GM12878 (cell line): Measurements from ENCODE around the gene PAK5. TPM values are rescaled to one million over a fixed set of nuclear protein-coding genes. Genes with fewer than 3 reads are reported as not detected.

Experiments used
- ATAC-seq: fragments of 200-7000 bp; cut with Tn5 transposase; 3 replicates; pipeline ENCODE4 v1.9.1; 2020; ENCODE audit warnings: mild to moderate bottlenecking, moderate library complexity
- BruUV-seq: library from RNA; stranded (reverse); fragments of 400-500 nt; replicated peaks from 2 replicates; lab custom pipeline; 2021; lab: Mats Ljungman, UMichigan
- CTCF ChIA-PET: fragments of 300-600 bp; sonication (Branson Sonifier 250); formaldehyde crosslinking; extraction: SDS; loops from one replicate; lab custom pipeline; 2021; ENCODE audit warnings: inconsistent platforms; lab: Yijun Ruan, JAX
- POLR2A ChIA-PET: fragments of 350-600 bp; formaldehyde crosslinking; extraction: SDS; loops from one replicate; lab custom pipeline; 2021; ENCODE audit warnings: inconsistent platforms; lab: Charles Lee
- RAD21 ChIA-PET: fragments of 300-600 bp; sonication (Branson Sonifier 250); formaldehyde crosslinking; loops from one replicate; lab custom pipeline; 2023; ENCODE audit warnings: antibody characterized with exemption; ENCODE audit not compliant: unreplicated experiment; lab: Charles Lee
- SMC1A ChIA-PET: fragments of 300-600 bp; sonication (Branson Sonifier 250); formaldehyde crosslinking; loops from one replicate; lab custom pipeline; 2023; ENCODE audit not compliant: unreplicated experiment, uncharacterized antibody; lab: Charles Lee
- DNase-seq: peaks from one replicate; pipeline ENCODE4 v3.0.0-alpha.2; 2011; ENCODE audit warnings: low read depth, low spot score
- FAIRE-seq: peaks from 3 replicates; lab custom pipeline; 2011; peaks lifted over from hg19 to GRCh38; lab: Jason Lieb, UNC
- H2AFZ ChIP-seq: 2 replicates; pipeline ENCODE4 v1.6.0; 2011; ENCODE audit warnings: low read depth, low read length, control low read depth; ENCODE audit not compliant: control insufficient read depth
- H3K27ac ChIP-seq: 2 replicates; pipeline ENCODE4 v1.5.1; 2011; ENCODE audit warnings: control low read depth; ENCODE audit not compliant: control insufficient read depth, insufficient read depth
- H3K27me3 ChIP-seq, 2 experiments: replicated peaks in 1 of 2; 2 replicates each; pipeline versions ENCODE4 v1.6.0 to v1.6.1; 2011; ENCODE audit warnings: low read length in 1 of 2; ENCODE audit not compliant: control insufficient read depth in 2 of 2, insufficient read depth in 2 of 2
- H3K36me3 ChIP-seq, 2 experiments: 2 replicates each; pipeline ENCODE4 v1.5.1; 2011; ENCODE audit warnings: low read length in 1 of 2; ENCODE audit not compliant: control insufficient read depth in 2 of 2, insufficient read depth in 2 of 2
- H3K4me1 ChIP-seq: 2 replicates; pipeline ENCODE4 v1.6.1; 2011; ENCODE audit warnings: mild to moderate bottlenecking, low read length, moderate library complexity, mixed read lengths; ENCODE audit not compliant: control insufficient read depth, insufficient read depth
- H3K4me2 ChIP-seq: 2 replicates; pipeline ENCODE4 v1.6.0; 2011; ENCODE audit warnings: control low read depth; ENCODE audit not compliant: control insufficient read depth, insufficient read depth
- H3K4me3 ChIP-seq: fragments of 200-600 bp; sonication (generic); 2 replicates; pipeline ENCODE4 v1.5.1; 2016
- H3K79me2 ChIP-seq: 2 replicates; pipeline ENCODE4 v1.6.0; 2011; ENCODE audit warnings: low read length; ENCODE audit not compliant: control insufficient read depth, insufficient read depth
- H3K9ac ChIP-seq: 2 replicates; pipeline ENCODE4 v1.8.0; 2011; ENCODE audit warnings: low read length, control low read depth, mixed read lengths; ENCODE audit not compliant: control insufficient read depth, insufficient read depth
- H3K9me3 ChIP-seq: replicated peaks from 3 replicates; pipeline ENCODE4 v1.5.1; 2011; ENCODE audit warnings: mild to moderate bottlenecking, low read length; ENCODE audit not compliant: control insufficient read depth, insufficient read depth
- H4K20me1 ChIP-seq: 2 replicates; pipeline ENCODE4 v1.6.0; 2011; ENCODE audit not compliant: control insufficient read depth, insufficient read depth
- MTA2 ChIP-seq: fragments of 450-650 bp; IDR thresholded peaks from 2 replicates; pipeline ENCODE4 v1.6.1; 2016; ENCODE audit warnings: low read depth, mild to moderate bottlenecking, moderate library complexity
- POLR2A ChIP-seq: IDR thresholded peaks from 2 replicates; pipeline ENCODE4 v1.6.1; 2011; ENCODE audit warnings: low read depth, mild to moderate bottlenecking, low read length
- SPI1 ChIP-seq: IDR thresholded peaks from 2 replicates; pipeline ENCODE4 v1.6.1; 2011; ENCODE audit warnings: low read depth, mild to moderate bottlenecking, low read length, moderate library complexity, borderline replicate concordance; ENCODE audit not compliant: insufficient read depth
- WGBS: methylation state at CpG from one replicate; pipeline ENCODE4 v1.1.6; 2016; ENCODE audit warnings: low lambda C conversion rate; ENCODE audit not compliant: insufficient replicate concordance, insufficient coverage; ENCODE audit errors: missing lambda C conversion rate; 5-methylcytosine and 5-hydroxymethylcytosine counted together
- in situ Hi-C: fragments of 300-500 bp; cut with MboI; formaldehyde crosslinking; loops from 9 replicates; pipeline ENCODE4 v1.14.3; 2018; ENCODE audit warnings: mixed read lengths
- intact Hi-C: fragments of 100-400 bp; cut with micrococcal nuclease; formaldehyde crosslinking; loops from one replicate; pipeline ENCODE4 v1.14.2; 2022; ENCODE audit not compliant: unreplicated experiment
- polyA plus RNA-seq, 11 experiments: library from polyadenylated mRNA; depleted of rRNA in 4 of 11; unstranded in 6 of 11; stranded (reverse) in 5 of 11; fragments of >200 nt; fragmentation: Nextera tagmentation in 4 of 11; fragmentation: Illumina TruSeq in 1 of 11; extraction: Ambion mirVana in 4 of 11; extraction: Trizol in 1 of 11; gene quantifications; 1 replicate in 1 of 11; 2 replicates in 10 of 11; pipeline versions ENCODE4 v1.2.1 to v1.2.3, GENCODE V29; 2011 to 2016; ENCODE audit warnings: inconsistent platforms in 2 of 11, missing spikeins in 2 of 11, low read depth in 1 of 11
- total RNA-seq, 4 experiments: library from RNA; depleted of rRNA in 3 of 4; stranded (reverse); fragments of >200 nt in 3 of 4; fragmentation: Illumina TruSeq in 1 of 4; extraction: Trizol in 1 of 4; gene quantifications; 2 replicates each; pipeline versions ENCODE4 v1.2.1 to v1.2.3, GENCODE V29; 2013 to 2021
- TF ChIP-seq, protein P1 (sequence below): fragments of 450-650 bp; IDR thresholded peaks from 2 replicates; pipeline ENCODE4 v1.6.1; 2016; ENCODE audit warnings: mild to moderate bottlenecking

The PAK5 gene
- total and polyA plus RNA-seq, 10 of the 15 experiments (the other 5 are each of a cell fraction or from before 2014, with no cell fraction given), result not detected

GRCh38 chr20:9500121-9500520 is 338.8 kb downstream of the PAK5 start:
- intact Hi-C loops, result no loop called here
- ATAC-seq, result peak; percentile 41; the same call in 1 of the 3 replicates

DNA sequence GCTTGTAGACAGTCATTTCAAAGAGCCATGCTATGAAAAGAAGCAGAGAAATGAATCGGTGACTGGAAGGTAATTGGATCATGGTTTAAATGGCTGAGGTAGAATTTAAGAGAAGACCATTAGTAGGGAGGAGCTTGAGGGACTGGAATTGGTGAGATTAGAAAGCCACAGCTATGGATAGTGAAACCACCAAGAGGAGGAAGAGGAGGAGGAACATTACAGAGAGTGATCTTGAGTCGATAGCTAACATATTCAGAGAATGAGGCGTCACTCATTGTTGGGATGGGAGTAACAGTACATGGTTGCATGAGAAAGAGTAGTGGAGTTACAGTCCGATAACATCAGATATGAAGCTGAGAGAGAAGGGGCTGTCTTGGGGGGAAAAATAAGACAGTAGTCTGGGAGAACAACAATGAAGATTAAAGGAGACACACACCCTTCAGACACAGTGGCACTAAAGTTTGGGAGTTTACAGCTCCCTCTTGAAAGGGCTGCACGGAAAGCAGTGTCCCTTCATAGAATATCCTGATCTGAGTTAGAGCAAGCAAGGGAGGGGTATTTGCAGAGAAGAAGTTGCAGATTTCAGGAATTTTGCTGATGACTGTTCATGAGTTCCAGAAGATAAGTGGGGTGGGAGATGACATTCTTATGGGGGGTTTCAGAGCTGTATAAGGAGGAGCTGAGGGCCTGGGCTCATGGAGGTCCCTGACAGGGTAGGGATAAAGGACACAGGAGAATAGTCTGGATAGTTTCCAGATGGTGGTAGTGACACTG is 339.6 kb downstream of the PAK5 start:
- Histone ChIP-seq H3K4me3 (no peak overlapping the region), H3K9me3 (no peaks in the 10 kb centered on the region; the same call in 2 of the 3 replicates), H3K9ac (no peak overlapping the region), H3K79me2 (no peaks in the 10 kb centered on the region), H3K27ac (no peak overlapping the region), H2AFZ (no peak overlapping the region), H3K27me3 (no peaks in the 10 kb centered on the region), H3K36me3 (no peaks in the 10 kb centered on the region), H4K20me1 (no peaks in the 10 kb centered on the region), H3K4me1 (peaks cover 8% of the 10 kb centered on the region; the same call in 1 of the 2 replicates), H3K4me2 (no peak overlapping the region)
- in situ Hi-C loops, result no loop called here
- intact Hi-C loops, result no loop called here
- RAD21 ChIA-PET, result no interaction called here
- ATAC-seq (no peak), DNase-seq (no peak), FAIRE-seq (no peak)
- CTCF ChIA-PET, result interaction anchor here (1.2 kb wide), 1 partner anchor 91 kb away, joined by 4 read pairs; no protein-coding TSS in a partner anchor
- no TSS peak for BruUV-seq
- POLR2A ChIA-PET, result no interaction called here
- SMC1A ChIA-PET, result no interaction called here
- 47% methylated on average over 5 of the region's 5 CpGs for WGBS
- TF ChIP-seq POLR2A, result no peak
- no peak for TF ChIP-seq MTA2

More at GRCh38 chr20:9500121-9500520, 338.8 kb downstream of the PAK5 start:
- WGBS, result 5% methylated on average over 2 of the region's 2 CpGs
- ChIA-PET CTCF (no interaction called here), SMC1A (no interaction called here), RAD21 (no interaction called here), POLR2A (no interaction called here)
- TF ChIP-seq, protein P1, sequence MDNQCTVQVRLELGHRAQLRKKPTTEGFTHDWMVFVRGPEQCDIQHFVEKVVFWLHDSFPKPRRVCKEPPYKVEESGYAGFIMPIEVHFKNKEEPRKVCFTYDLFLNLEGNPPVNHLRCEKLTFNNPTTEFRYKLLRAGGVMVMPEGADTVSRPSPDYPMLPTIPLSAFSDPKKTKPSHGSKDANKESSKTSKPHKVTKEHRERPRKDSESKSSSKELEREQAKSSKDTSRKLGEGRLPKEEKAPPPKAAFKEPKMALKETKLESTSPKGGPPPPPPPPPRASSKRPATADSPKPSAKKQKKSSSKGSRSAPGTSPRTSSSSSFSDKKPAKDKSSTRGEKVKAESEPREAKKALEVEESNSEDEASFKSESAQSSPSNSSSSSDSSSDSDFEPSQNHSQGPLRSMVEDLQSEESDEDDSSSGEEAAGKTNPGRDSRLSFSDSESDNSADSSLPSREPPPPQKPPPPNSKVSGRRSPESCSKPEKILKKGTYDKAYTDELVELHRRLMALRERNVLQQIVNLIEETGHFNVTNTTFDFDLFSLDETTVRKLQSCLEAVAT, result no peak
- peak; percentile 87 for TF ChIP-seq SPI1
- Histone ChIP-seq H2AFZ (no peak overlapping the region), H3K4me1 (peaks cover 8% of the 10 kb centered on the region; the same call in 1 of the 2 replicates), H3K9ac (no peak overlapping the region), H3K9me3 (no peaks in the 10 kb centered on the region; the same call in 2 of the 3 replicates), H3K27me3 (no peaks in the 10 kb centered on the region), H4K20me1 (no peaks in the 10 kb centered on the region), H3K36me3 (no peaks in the 10 kb centered on the region), H3K27ac (no peak overlapping the region), H3K79me2 (no peaks in the 10 kb centered on the region), H3K4me3 (no peak overlapping the region), H3K4me2 (peak overlapping the region; percentile 11; the same call in 1 of the 2 replicates)
- FAIRE-seq (no peak), DNase-seq (no peak)
- in situ Hi-C loops, result no loop called here
- no TSS peak for BruUV-seq
